ENCODE measurements around the gene DYRK1A.

DNA sequence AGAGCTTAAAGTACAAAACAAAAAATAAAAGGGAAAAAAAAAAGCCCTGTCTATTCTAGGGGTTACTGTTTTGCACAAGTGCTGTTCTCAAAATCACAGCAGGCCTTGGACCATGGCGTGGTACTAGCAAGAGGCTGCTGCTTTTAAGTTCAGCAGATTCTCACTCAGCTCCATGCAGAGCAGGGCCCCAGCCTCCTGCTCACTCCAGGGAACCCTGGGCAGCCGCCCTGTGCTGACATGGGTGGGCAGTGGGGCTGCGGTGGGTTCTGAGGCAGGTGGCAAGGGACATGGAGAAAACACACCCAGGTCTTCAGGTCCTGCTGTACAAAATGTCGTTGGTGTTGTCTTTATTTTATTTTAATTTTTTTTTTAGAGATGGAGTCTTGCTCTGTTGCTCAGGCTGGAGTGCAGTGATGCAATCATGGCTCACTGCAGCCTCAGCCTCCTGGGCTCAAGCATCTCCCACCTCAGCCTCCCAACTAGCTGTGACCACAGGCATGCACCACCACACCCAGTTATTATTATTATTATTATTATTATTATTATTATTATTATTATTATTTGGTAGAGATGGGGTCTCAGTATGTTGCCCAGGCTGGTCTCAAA is 170.9 kb downstream of the DYRK1A start:
- TF ChIP-seq, protein P1, sequence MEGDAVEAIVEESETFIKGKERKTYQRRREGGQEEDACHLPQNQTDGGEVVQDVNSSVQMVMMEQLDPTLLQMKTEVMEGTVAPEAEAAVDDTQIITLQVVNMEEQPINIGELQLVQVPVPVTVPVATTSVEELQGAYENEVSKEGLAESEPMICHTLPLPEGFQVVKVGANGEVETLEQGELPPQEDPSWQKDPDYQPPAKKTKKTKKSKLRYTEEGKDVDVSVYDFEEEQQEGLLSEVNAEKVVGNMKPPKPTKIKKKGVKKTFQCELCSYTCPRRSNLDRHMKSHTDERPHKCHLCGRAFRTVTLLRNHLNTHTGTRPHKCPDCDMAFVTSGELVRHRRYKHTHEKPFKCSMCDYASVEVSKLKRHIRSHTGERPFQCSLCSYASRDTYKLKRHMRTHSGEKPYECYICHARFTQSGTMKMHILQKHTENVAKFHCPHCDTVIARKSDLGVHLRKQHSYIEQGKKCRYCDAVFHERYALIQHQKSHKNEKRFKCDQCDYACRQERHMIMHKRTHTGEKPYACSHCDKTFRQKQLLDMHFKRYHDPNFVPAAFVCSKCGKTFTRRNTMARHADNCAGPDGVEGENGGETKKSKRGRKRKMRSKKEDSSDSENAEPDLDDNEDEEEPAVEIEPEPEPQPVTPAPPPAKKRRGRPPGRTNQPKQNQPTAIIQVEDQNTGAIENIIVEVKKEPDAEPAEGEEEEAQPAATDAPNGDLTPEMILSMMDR (conservative IDR thresholded peaks at IDR 0.05; ENCODE audit: low read length), result no peak
- TF ChIP-seq EZH2phosphoT487 (IDR thresholded peaks at IDR 0.05; ENCODE audit: borderline replicate concordance), result no peak
